Stimulated activated CD4-positive, alpha-beta T cell treated with anti-CD3 and anti-CD28 coated beads, TNF-alpha, amount 100 ng/mL, for 1 hour (primary cell): ENCODE measurements around the gene PGA5.
A peak's percentile ranks its signal among the peaks of the same experiment; 100 is the strongest.
"Not testable (repeated sequence)": the region's sequence is repeated elsewhere in the genome, so short reads cannot be mapped to it uniquely, and the experiment has no call there.

Source experiments
- DNase-seq, 3 donors: peaks; one replicate each; pipeline ENCODE4 v3.0.0-alpha.2; 2020; ENCODE audit warnings: low read depth in 3 of 3, low spot score in 1 of 3

PGA5 gene

GRCh38 chr11:61226457-61227137 lies 14.4 kb upstream of the PGA5 start:
- not testable (repeated sequence) for DNase-seq

- not testable (repeated sequence) for DNase-seq
These were observed 11.5 kb upstream of the PGA5 start for GRCh38 chr11:61229458-61229857.

GRCh38 chr11:61231033-61231432 lies 9.9 kb upstream of the PGA5 start:
- DNase-seq: not testable (repeated sequence)

- not testable (repeated sequence) for DNase-seq
These were observed 9.4 kb upstream of the PGA5 start for GRCh38 chr11:61231585-61231984.

GRCh38 chr11:61232548-61233145 lies 8.3 kb upstream of the PGA5 start:
- DNase-seq: not testable (repeated sequence)

- not testable (repeated sequence) for DNase-seq
These were observed 3.8 kb upstream of the PGA5 start for GRCh38 chr11:61237130-61237529.

- DNase-seq: not testable (repeated sequence)
These were observed 687 bp upstream of the PGA5 start for GRCh38 chr11:61240288-61240687.

- DNase-seq: not testable (repeated sequence)
These were observed 551 bp downstream of the PGA5 start for GRCh38 chr11:61241526-61241925.

- DNase-seq: not testable (repeated sequence)
These were observed 4.4 kb downstream of the PGA5 start for GRCh38 chr11:61245284-61245964.

GRCh38 chr11:61248071-61248470 lies 7.1 kb downstream of the PGA5 start:
- DNase-seq: not testable (repeated sequence)

GRCh38 chr11:61249201-61249600 lies 8.2 kb downstream of the PGA5 start:
- not testable (repeated sequence) for DNase-seq

- not testable (repeated sequence) for DNase-seq
These were observed 10.1 kb downstream of the PGA5 start for GRCh38 chr11:61250796-61251765.

- not testable (repeated sequence) for DNase-seq
These were observed 11.4 kb downstream of the PGA5 start for GRCh38 chr11:61252332-61252731.

GRCh38 chr11:61254403-61255025 lies 13.5 kb downstream of the PGA5 start:
- DNase-seq: peak in 2 of 3 donors; percentile 16 to 48

GRCh38 chr11:61256710-61257482 lies 15.9 kb downstream of the PGA5 start:
- no peak for DNase-seq

- no peak for DNase-seq
These were observed 17.6 kb downstream of the PGA5 start for GRCh38 chr11:61258546-61258945.

GRCh38 chr11:61259363-61259762 lies 18.4 kb downstream of the PGA5 start:
- DNase-seq: no peak

GRCh38 chr11:61264371-61264770 lies 23.4 kb downstream of the PGA5 start:
- no peak for DNase-seq

GRCh38 chr11:61264795-61265194 lies 23.8 kb downstream of the PGA5 start:
- no peak for DNase-seq

GRCh38 chr11:61265357-61265756 lies 24.4 kb downstream of the PGA5 start:
- DNase-seq: no peak
